HG03280 (cell line): Measurements from ENCODE around the gene TRIO.

Source experiments
- ATAC-seq: cut with Tn5 transposase; IDR thresholded peaks from one replicate; pipeline ENCODE4 v1.9.1; 2021; ENCODE audit warnings: mild to moderate bottlenecking, moderate library complexity; ENCODE audit not compliant: unreplicated experiment

TRIO gene

DNA sequence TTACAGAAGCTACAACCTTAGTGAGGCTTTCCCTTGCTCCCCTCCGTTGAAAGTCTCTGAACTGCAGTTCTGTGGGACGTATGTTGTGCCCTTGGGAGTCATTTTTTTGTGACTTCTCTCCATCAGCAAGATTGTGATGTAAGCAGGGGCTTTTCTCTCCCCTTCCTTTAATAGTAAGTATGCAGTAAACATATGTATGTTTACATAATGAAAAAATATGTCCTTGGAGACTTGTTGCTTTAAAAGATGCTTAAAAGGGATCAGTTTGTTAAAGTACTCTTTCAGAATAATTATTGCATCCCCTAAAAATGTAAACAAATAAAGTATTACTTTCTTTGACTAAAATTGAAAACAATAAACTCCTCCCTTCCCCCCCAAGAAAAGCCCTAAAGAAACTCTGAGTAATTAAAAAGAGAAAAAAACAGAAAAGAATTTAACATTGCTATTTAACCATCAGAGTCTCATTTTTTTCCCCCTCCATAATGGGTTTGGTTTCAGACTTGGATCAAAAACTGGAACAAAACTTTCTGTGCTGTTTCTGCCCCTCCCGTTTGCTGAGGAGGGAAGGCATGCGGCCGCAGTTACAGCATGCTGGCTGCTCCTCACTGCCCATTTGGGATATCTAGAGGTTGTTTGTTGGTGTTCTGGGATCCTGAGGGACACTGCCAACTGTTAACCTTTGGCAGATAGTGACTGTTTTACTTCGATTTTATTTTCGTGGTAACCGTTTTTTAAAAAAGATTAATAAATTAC is 40.2 kb downstream of the TRIO start:
- no peak for ATAC-seq

- ATAC-seq, result no peak
These were observed 40.9 kb downstream of the TRIO start for GRCh38 chr5:14184082-14184481.

DNA sequence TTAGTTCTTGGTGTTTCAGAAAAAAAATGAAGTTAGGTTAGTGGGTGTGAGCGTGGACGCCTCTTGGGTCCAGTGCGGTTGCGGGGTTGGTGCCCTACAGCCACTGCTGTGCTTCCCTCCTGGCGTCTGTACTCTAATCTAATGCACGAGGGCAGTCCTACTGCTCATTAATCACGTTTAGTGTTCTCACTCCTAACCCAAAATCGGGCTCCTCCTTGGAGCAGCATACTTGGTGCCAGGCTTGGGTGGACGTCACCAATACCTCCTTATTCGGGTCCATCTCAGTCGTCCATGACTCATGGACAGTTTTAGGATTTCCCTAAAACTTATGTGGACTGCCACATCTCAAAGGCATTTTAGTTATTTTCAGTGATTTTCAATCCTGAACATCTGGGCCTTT is 41.6 kb downstream of the TRIO start:
- no peak for ATAC-seq

DNA sequence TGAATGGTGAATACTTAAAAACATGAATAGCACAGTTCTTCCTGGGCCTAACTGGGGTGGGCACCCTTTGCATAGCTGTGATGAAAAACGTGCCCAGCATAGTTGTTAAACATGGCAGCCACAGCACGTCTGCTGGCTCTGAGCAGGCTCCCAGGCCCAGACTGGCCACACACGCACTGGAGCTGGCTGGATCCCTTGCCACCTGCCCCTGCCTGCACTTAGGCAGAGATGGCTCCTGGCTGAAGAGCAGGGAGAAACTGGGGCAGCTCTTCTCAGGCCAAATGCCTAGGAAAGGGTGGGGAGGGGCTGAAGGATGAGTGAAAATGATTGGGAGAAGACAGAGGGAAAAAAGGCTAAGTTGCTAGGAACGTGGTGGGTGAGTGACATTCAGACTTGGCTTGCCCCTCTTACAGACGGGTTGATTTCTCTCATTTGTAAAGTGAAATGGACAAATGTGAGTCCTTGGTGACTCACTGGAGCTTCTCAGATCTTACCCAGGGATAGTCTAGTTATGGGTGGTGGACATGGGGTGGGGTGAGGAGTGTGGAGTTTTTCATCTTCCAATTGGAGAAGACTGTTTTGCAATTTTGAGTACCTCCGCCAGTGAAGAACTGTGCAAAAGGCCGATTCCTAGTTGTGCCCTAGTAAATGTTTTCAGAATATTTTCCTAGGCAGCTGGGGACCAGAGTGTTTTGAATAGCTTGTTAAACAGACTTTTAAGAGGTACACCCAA is 42.4 kb downstream of the TRIO start:
- ATAC-seq, result no peak

DNA sequence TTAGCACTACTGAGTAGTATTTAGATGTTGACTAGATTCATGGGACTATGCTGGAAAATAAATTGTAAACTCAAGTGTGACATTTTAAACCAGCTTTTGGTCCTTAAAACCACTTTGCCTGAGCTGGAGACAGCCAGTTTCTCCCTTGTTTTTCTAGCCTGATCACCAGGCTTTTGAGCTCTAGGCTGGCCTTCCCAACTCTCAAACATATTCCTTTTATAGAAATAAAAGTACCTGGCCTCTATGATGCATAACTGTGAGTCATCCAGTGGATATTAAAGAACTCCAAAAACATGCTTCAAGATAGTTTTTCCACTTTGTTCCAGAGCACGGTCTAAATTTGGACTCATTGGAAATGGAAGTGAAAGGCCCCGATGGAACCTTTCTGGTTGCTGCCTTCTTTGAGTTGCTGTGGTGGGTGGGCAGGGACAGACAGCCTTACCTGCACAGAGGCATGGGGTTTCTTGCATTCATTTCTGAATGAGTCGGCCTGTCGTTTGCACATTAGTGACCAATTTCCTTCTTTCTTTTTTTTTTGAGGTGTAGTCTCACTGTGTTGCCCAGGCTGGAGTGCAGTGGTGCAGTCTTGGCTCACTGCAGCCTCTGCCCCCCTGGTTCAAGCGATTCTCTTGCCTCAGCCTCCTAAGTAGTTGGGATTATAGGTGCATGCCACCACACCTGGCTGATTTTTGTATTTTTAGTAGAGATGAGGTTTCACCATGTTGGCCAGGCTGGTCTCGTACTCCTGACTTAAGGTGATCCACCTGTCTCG is 43.1 kb downstream of the TRIO start:
- ATAC-seq, result no peak

GRCh38 chr5:14187157-14187556 is 44.0 kb downstream of the TRIO start:
- ATAC-seq, result no peak

DNA sequence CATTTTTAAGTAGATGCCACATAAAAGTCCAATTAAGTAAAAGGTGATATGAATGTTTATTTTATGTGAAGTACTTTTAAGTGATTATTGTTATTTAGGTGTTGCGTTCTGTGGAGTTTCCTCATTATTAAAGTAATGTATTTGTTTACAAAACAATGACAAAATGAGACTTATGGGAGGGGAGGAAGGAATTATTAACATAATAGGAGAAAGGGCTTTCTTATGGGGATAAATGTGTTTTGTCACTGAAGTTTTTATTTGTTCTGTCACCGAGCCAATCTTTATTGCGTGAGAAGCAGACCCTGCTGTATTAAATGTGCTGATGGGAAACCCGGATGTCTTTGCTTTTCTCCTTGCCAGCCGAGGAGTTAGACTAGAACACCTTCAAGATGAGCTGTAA is 44.5 kb downstream of the TRIO start:
- ATAC-seq, result no peak

- ATAC-seq, result no peak
These were observed 45.6 kb downstream of the TRIO start for GRCh38 chr5:14188778-14189177.

GRCh38 chr5:14189680-14190079 is 46.5 kb downstream of the TRIO start:
- no peak for ATAC-seq

GRCh38 chr5:14190194-14191164 is 47.3 kb downstream of the TRIO start:
- ATAC-seq, result no peak

DNA sequence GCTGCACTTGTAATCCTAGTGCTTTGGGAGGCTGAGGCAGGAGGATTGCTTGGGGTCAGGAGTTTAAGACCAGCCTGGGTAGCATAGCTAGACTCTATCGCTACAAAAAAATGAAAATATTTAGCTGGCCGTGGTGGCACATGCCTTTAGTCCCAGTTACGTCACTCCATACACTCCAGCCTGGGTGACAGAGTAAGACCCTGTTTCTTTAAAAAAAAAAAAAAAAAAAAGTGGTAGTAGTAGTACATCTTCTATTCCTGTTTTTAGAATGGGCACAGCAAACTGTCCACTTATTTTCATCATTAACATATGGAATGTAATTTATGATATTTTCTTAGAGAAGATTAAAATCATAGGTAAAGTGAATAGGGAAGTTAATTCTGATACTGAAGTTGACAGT is 48.2 kb downstream of the TRIO start:
- no peak for ATAC-seq

GRCh38 chr5:14193496-14193895 is 50.4 kb downstream of the TRIO start:
- no peak for ATAC-seq

- ATAC-seq, result no peak
These were observed 52.4 kb downstream of the TRIO start for GRCh38 chr5:14195588-14195987.

DNA sequence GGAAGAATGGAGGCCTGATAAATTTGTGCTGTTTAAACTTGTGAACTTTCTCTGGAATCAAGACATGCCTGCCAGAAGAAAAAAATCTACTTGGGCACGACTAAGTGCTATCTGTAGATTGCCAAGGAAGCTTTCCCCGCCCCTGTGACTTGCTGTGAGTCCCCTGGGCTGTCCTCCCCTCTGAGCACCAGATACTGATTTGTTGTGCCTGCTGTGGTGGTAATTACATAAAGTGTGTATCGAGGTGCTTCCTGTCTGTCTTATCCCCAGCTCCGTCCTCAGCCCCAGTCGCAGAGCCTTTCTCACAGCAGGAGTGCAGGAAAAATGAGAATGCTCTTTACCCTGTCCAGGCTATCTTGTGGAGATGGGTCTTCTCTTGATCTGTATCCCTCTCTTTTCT is 53.9 kb downstream of the TRIO start:
- ATAC-seq, result no peak

DNA sequence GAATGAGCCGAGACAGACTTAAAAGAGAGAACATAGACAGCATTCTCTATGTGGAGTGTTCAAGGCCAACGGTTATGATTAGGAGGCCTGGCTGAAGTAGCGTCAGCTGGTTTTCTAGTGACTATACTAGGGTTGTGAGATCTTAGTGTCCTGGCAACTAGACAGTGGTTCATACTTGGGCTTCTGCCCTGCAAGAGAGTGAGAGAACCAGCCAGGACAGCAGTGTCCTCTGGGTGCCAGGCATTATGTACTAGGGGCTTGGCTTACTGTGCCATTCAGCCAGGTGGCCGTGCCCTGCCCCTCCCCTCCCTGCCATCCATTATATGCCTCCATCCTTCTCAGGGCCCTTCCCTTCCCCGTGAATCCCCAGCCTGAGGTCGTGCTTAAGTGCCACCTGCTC is 56.8 kb downstream of the TRIO start:
- ATAC-seq, result no peak

GRCh38 chr5:14200312-14200990 is 57.3 kb downstream of the TRIO start:
- no peak for ATAC-seq

GRCh38 chr5:14201325-14202045 is 58.3 kb downstream of the TRIO start:
- no peak for ATAC-seq

DNA sequence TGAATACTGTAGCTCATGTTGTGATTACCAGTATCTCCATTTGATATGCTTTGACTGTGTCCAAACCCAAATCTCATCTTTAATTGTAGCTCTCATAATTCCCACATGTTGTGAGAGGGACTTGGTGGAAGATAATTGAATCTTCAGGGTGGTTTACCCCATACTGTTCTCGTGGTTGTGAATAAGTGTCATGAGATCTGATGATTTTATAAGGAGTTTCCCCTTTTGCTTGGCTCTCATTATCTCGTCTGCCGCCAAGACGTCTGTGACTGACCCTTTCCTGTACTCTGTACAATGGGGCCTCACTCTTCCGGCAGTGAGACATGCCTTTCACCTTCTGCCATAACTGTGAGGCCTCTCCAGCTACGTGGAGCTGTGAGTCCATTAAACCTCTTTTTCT is 59.3 kb downstream of the TRIO start:
- ATAC-seq, result no peak

DNA sequence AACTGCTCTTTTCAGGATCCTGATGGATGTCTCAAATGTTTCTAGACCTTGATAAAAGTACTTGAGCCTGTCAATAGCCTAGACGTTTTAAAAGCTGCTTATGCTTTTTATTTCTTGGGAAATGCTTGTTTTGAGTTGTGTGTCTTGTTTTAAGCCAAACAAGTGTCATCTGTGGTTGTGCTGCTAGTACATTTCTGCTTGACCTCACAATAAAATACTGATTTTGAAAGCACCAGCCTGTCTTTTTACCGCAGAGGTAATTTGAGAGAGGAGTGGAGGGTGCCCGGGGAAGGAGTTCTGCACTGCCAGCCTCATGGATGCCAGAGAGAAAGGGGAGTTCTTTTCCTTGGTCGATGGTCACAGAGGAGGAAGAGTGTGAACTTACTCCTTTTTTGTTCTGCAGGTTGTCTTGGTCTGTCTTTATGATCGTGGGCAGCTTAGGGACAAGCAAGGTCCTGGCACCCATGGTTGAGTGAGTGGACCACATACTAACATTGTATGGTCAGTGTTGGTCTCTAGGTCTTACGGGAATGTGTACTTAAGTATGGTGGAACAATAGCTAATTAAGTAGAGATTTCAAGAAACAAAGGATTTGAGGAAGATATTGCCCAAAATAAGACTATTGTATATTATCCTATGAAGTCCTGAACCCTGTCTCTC is 61.0 kb downstream of the TRIO start:
- ATAC-seq, result no peak
